Measurements from ENCODE around the gene PPARGC1A. TPM values are rescaled to one million over a fixed set of nuclear protein-coding genes. Genes with fewer than 3 reads are reported as not detected.

Gene PPARGC1A
- total RNA-seq, 1 donor = 0.81 TPM

GRCh38 chr4:23855912-23856605 is 33.8 kb downstream of the PPARGC1A start:
- no peak for TF ChIP-seq CTCF (IDR thresholded peaks at IDR 0.05; ENCODE audit: insufficient read depth, low read length)
- DNase-seq (ENCODE audit: low read depth) = no peak
- no peak overlapping the region for H3K4me3 ChIP-seq (ENCODE audit: low read depth, low read length)

- no peak for TF ChIP-seq CTCF (IDR thresholded peaks at IDR 0.05; ENCODE audit: insufficient read depth, low read length)
- H3K4me3 ChIP-seq (ENCODE audit: low read depth, low read length) = no peak overlapping the region
- no peak for DNase-seq (ENCODE audit: low read depth)
Observed at GRCh38 chr4:23853986-23854660, 35.7 kb downstream of the PPARGC1A start.

DNA sequence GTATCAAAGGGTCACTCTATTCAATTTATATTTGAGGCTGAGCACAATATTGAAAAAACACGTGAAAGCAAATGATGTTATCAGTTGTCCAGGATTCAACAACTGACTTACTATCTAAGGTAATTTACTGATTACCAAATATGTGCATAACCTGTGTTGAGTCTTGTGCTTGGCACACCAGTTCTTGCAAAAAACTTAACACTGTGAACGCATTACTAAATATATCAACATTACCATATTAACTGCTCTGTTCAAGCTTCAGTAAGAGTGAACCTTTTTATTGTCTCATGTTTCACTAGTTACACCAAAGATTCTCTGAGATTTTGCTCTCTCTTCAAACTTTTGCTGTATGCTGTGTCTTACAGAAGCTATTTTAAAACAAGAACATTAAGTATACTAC is 38.4 kb downstream of the PPARGC1A start:
- no peak for DNase-seq (ENCODE audit: low read depth)
- no peak overlapping the region for H3K4me3 ChIP-seq (ENCODE audit: low read depth, low read length)
- TF ChIP-seq CTCF (IDR thresholded peaks at IDR 0.05; ENCODE audit: insufficient read depth, low read length) = no peak

- TF ChIP-seq CTCF (IDR thresholded peaks at IDR 0.05; ENCODE audit: insufficient read depth, low read length) = no peak
Observed at GRCh38 chr4:23847158-23847557, 42.7 kb downstream of the PPARGC1A start.

GRCh38 chr4:23844961-23845360 is 44.9 kb downstream of the PPARGC1A start:
- no peak for DNase-seq (ENCODE audit: low read depth)
- H3K4me3 ChIP-seq (ENCODE audit: low read depth, low read length) = no peak overlapping the region
- no peak for TF ChIP-seq CTCF (IDR thresholded peaks at IDR 0.05; ENCODE audit: insufficient read depth, low read length)

More at GRCh38 chr4:23847158-23847557, 42.7 kb downstream of the PPARGC1A start:
- H3K4me3 ChIP-seq (ENCODE audit: low read depth, low read length) = no peak overlapping the region
- no peak for DNase-seq (ENCODE audit: low read depth)

GRCh38 chr4:23839279-23839678 is 50.6 kb downstream of the PPARGC1A start:
- no peak for DNase-seq (ENCODE audit: low read depth)
- H3K4me3 ChIP-seq (ENCODE audit: low read depth, low read length) = no peak overlapping the region
- TF ChIP-seq CTCF (IDR thresholded peaks at IDR 0.05; ENCODE audit: insufficient read depth, low read length) = no peak

Measured in fibroblast of the aortic adventitia (primary cell).